ENCODE results near the gene FIBIN. TPM values are rescaled to one million over a fixed set of nuclear protein-coding genes. Genes with fewer than 3 reads are reported as not detected.

The FIBIN gene
- total and polyA plus RNA-seq, 2 experiments from 2014 or later: 0.21 to 0.66 TPM

GRCh38 chr11:26985943-26986342 is 8.0 kb upstream of the FIBIN start:
- Histone ChIP-seq H3K4me3 (no peak overlapping the region), H2AFZ (no peak overlapping the region), H3K4me2 (no peak overlapping the region), H3K36me3 (ENCODE audit: insufficient read depth) (no peaks in the 10 kb centered on the region), H3K27ac (ENCODE audit: low read depth) (no peak overlapping the region), H3K27me3 (ENCODE audit: insufficient read depth) (no peaks in the 10 kb centered on the region), H3F3A (replicated peaks; ENCODE audit: low read depth) (no peaks in the 10 kb centered on the region), H4K20me1 (replicated peaks; ENCODE audit: insufficient read depth) (no peaks in the 10 kb centered on the region), H3K79me2 (replicated peaks; ENCODE audit: insufficient read depth) (no peaks in the 10 kb centered on the region), H3K9me2 (ENCODE audit: insufficient read depth) (0 out of 2 replicates have a peak, but pooled peaks cover under 1% of the 10 kb centered on the region), H3K4me1 (ENCODE audit: insufficient read depth) (no peaks in the 10 kb centered on the region)
- H3K4me1 Mint-ChIP-seq: peaks cover 5% of the 10 kb centered on the region; the same call in 1 of the 3 replicates
- ATAC-seq: no peak
- peaks cover 7% of the 10 kb centered on the region; the same call in 2 of the 3 replicates for H3K36me3 Mint-ChIP-seq (ENCODE audit: low read depth)
- H3K27me3 Mint-ChIP-seq (ENCODE audit: insufficient read depth, low read depth, poor library complexity): no peaks in the 10 kb centered on the region
- no peak overlapping the region for H3K27ac Mint-ChIP-seq
- DNase-seq (ENCODE audit: low spot score): no peak
- TF ChIP-seq CTCF (conservative IDR thresholded peaks at IDR 0.05; ENCODE audit: low read depth in 2 of 2) (no peak), EZH2 (IDR thresholded peaks at IDR 0.05; ENCODE audit: low read depth, unreplicated experiment) (no peak), JUNB (IDR thresholded peaks at IDR 0.05; ENCODE audit: unreplicated experiment) (no peak), ZNF462 (CRISPR knock-in tag; IDR thresholded peaks at IDR 0.05) (no peak), NANOG (IDR thresholded peaks at IDR 0.05; ENCODE audit: borderline replicate concordance) (no peak), ZNF114 (CRISPR knock-in tag; IDR thresholded peaks at IDR 0.05) (no peak), STAT1 (IDR thresholded peaks at IDR 0.05; ENCODE audit: unreplicated experiment) (no peak), CREB1 (CRISPR knock-in tag; IDR thresholded peaks at IDR 0.05; ENCODE audit: low read depth) (no peak), POLR2AphosphoS5 (IDR thresholded peaks at IDR 0.05; ENCODE audit: low read depth) (no peak), REST (IDR thresholded peaks at IDR 0.05; ENCODE audit: unreplicated experiment) (no peak), EZH2phosphoT487 (IDR thresholded peaks at IDR 0.05; ENCODE audit: unreplicated experiment) (no peak), ZNF331 (CRISPR knock-in tag; IDR thresholded peaks at IDR 0.05; ENCODE audit: low read depth) (no peak)
- TF ChIP-seq, protein P1, sequence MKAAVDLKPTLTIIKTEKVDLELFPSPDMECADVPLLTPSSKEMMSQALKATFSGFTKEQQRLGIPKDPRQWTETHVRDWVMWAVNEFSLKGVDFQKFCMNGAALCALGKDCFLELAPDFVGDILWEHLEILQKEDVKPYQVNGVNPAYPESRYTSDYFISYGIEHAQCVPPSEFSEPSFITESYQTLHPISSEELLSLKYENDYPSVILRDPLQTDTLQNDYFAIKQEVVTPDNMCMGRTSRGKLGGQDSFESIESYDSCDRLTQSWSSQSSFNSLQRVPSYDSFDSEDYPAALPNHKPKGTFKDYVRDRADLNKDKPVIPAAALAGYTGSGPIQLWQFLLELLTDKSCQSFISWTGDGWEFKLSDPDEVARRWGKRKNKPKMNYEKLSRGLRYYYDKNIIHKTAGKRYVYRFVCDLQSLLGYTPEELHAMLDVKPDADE (IDR thresholded peaks at IDR 0.05): no peak
- H3K9me3 Mint-ChIP-seq: peaks cover 16% of the 10 kb centered on the region
- no peak overlapping the region for H3K4me3 Mint-ChIP-seq
